ENCODE results near the gene ATXN10.

Gene ATXN10

DNA sequence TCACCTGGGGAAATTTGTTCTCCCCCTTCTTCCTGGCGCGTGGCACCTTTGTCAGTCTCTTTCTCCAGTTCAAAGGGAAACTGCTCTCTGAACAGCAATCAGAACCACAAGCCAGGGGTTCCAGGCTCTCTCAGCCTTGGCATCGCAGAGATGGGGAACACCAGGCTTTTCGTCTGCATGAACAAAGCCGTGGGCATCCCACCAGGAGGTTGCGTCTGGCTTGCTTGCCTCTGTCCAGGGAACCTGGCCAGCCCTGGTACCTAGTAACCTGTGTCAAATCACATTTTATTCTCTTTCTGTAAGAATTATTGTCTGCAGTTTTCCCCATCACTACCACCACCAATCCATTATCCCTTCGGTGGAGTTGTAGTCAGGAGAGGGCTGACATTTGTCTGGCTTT is 198.4 kb downstream of the ATXN10 start:
- H3K9me3 ChIP-seq (ENCODE audit: insufficient read depth, low read length), result no peaks in the 10 kb centered on the region
- TF ChIP-seq EZH2phosphoT487 (IDR thresholded peaks at IDR 0.05; ENCODE audit: low read depth), result no peak
- TF ChIP-seq, protein P1, sequence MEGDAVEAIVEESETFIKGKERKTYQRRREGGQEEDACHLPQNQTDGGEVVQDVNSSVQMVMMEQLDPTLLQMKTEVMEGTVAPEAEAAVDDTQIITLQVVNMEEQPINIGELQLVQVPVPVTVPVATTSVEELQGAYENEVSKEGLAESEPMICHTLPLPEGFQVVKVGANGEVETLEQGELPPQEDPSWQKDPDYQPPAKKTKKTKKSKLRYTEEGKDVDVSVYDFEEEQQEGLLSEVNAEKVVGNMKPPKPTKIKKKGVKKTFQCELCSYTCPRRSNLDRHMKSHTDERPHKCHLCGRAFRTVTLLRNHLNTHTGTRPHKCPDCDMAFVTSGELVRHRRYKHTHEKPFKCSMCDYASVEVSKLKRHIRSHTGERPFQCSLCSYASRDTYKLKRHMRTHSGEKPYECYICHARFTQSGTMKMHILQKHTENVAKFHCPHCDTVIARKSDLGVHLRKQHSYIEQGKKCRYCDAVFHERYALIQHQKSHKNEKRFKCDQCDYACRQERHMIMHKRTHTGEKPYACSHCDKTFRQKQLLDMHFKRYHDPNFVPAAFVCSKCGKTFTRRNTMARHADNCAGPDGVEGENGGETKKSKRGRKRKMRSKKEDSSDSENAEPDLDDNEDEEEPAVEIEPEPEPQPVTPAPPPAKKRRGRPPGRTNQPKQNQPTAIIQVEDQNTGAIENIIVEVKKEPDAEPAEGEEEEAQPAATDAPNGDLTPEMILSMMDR (IDR thresholded peaks at IDR 0.05; ENCODE audit: low read depth, low read length), result no peak
- H3K4me3 ChIP-seq (ENCODE audit: low read length), result no peak overlapping the region
- H3K79me2 ChIP-seq (ENCODE audit: low read length), result no peaks in the 10 kb centered on the region
- peaks cover 23% of the 10 kb centered on the region for H3K27me3 ChIP-seq (ENCODE audit: low read depth, low read length)
- H2AFZ ChIP-seq (ENCODE audit: low read depth, low read length), result no peak overlapping the region
- H3K4me2 ChIP-seq (ENCODE audit: low read length), result no peak overlapping the region
- no peaks in the 10 kb centered on the region for H3K36me3 ChIP-seq (replicated peaks; ENCODE audit: low read depth, low read length)
- no peaks in the 10 kb centered on the region for H4K20me1 ChIP-seq (ENCODE audit: insufficient read depth, low read length)
- H3K9ac ChIP-seq (ENCODE audit: low read length), result no peak overlapping the region
- no peaks in the 10 kb centered on the region for H3K4me1 ChIP-seq (ENCODE audit: low read length)
- H3K27ac ChIP-seq (ENCODE audit: low read length), result no peak overlapping the region

DNA sequence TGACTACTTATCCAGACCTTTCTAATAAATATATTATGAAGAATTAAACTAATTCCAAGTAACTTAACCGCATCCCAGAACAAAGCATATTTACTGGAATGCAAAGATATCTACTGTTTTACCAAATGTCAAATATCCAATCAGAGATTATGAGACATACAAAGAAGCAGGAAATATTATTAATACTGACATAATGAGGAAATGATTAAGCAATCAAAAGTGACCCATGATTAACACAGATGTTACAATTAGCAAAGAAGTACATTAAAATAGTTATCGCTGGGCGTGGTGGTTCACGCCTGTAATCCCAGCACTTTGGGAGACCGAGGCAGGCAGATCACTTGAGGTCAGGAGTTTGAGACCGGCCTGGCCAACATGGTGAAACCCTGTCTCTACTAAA is 200.1 kb downstream of the ATXN10 start:
- Histone ChIP-seq H3K9me3 (ENCODE audit: insufficient read depth, low read length) (no peaks in the 10 kb centered on the region), H3K79me2 (ENCODE audit: low read length) (no peaks in the 10 kb centered on the region), H3K36me3 (replicated peaks; ENCODE audit: low read depth, low read length) (no peaks in the 10 kb centered on the region)

DNA sequence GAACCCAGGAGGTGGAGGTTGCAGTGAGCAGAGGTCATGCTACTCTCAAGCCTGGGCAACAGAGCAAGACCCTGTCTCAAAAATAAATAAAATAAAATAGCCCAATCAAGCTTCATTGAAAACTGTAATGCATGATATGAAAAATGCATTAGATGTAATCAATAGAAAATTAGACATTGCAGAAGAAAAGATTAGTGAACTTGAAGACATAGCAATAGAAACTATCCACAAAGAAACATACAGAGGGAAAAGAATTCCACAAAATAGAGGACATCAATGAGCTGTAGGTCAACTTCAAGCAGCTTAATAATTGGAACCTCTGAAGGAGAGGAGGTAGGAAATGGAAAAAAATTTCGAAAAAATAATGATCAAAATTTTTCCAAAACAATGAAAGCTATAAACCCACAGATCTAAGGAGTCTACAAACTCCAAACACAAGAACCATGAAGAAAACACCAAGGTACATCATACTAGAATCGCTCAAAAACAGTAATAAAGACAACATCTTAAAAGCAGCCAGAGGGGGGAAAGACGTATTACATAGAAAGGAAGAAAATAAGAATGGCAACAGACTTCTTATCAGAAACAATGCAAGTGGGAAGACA is 201.1 kb downstream of the ATXN10 start:
- no peaks in the 10 kb centered on the region for H3K4me1 ChIP-seq (ENCODE audit: low read length)
- no peaks in the 10 kb centered on the region for H4K20me1 ChIP-seq (ENCODE audit: insufficient read depth, low read length)
- H3K9ac ChIP-seq (ENCODE audit: low read length), result no peak overlapping the region
- H3K27me3 ChIP-seq (ENCODE audit: low read depth, low read length), result peaks cover 23% of the 10 kb centered on the region
- TF ChIP-seq EZH2phosphoT487 (IDR thresholded peaks at IDR 0.05; ENCODE audit: low read depth), result no peak
- TF ChIP-seq, protein P1 (IDR thresholded peaks at IDR 0.05; ENCODE audit: low read depth, low read length), result no peak
- no peaks in the 10 kb centered on the region for H3K9me3 ChIP-seq (ENCODE audit: insufficient read depth, low read length)
- H3K36me3 ChIP-seq (replicated peaks; ENCODE audit: low read depth, low read length), result no peaks in the 10 kb centered on the region
- no peak overlapping the region for H3K4me2 ChIP-seq (ENCODE audit: low read length)
- H2AFZ ChIP-seq (ENCODE audit: low read depth, low read length), result no peak overlapping the region
- H3K4me3 ChIP-seq (ENCODE audit: low read length), result no peak overlapping the region
- H3K79me2 ChIP-seq (ENCODE audit: low read length), result no peaks in the 10 kb centered on the region
- H3K27ac ChIP-seq (ENCODE audit: low read length), result no peak overlapping the region

More for the DNA sequence above, 200.1 kb downstream of the ATXN10 start:
- Histone ChIP-seq H3K9ac (ENCODE audit: low read length) (no peak overlapping the region), H3K4me1 (ENCODE audit: low read length) (no peaks in the 10 kb centered on the region), H3K4me2 (ENCODE audit: low read length) (no peak overlapping the region), H3K4me3 (ENCODE audit: low read length) (no peak overlapping the region), H3K27ac (ENCODE audit: low read length) (no peak overlapping the region), H4K20me1 (ENCODE audit: insufficient read depth, low read length) (no peaks in the 10 kb centered on the region), H2AFZ (ENCODE audit: low read depth, low read length) (no peak overlapping the region), H3K27me3 (ENCODE audit: low read depth, low read length) (peaks cover 23% of the 10 kb centered on the region)
- TF ChIP-seq, protein P1 (IDR thresholded peaks at IDR 0.05; ENCODE audit: low read depth, low read length), result no peak
- no peak for TF ChIP-seq EZH2phosphoT487 (IDR thresholded peaks at IDR 0.05; ENCODE audit: low read depth)

DNA sequence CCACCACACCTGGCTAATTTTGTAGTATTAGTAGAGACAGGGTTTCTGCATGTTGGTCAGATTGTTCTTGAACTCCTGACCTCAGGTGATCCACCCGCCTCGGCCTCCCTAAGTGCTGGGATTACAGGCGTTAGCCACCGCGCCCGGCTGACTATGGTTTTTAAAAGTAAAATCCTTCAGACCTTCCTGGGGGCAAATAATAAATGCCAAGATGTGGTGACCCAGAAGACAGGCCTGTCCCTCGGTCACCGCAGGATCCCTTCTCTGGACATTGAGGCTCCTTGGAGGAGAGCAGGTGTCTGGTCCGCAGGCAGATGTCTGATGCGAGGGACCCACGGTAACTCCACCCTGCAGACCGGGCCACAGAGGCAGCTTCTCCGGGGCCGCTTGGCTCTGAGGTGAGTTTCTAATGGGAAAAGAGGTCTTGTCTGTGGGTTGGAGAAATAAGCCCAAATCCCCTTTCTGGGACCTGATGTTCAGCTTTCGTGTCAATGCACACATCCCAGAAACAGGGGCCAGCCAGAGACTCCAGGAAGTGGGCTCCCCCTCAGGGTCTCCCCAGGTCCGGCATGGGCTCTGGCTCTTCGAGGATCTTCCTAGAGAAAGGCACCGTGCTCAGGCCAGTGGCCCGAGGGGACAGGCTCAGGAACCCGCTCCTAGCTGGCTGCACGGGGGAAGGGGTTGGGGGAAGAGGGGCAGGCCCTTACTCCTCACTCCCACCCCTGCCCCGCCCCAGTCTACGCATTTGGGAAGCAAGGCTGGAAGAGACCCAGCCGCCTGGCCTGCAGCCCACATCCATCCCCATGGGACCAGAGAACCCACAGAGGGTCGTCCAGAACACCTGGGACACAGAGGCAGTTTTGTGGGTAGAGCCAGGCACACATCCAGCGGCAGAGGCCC is 204.8 kb downstream of the ATXN10 start:
- H3K9ac ChIP-seq (ENCODE audit: low read length), result no peak overlapping the region
- H3K4me3 ChIP-seq (ENCODE audit: low read length), result no peak overlapping the region
- H2AFZ ChIP-seq (ENCODE audit: low read depth, low read length), result no peak overlapping the region
- no peaks in the 10 kb centered on the region for H3K36me3 ChIP-seq (replicated peaks; ENCODE audit: low read depth, low read length)
- TF ChIP-seq, protein P1 (IDR thresholded peaks at IDR 0.05; ENCODE audit: low read depth, low read length), result no peak
- no peak for TF ChIP-seq EZH2phosphoT487 (IDR thresholded peaks at IDR 0.05; ENCODE audit: low read depth)
- H4K20me1 ChIP-seq (ENCODE audit: insufficient read depth, low read length), result no peaks in the 10 kb centered on the region
- peaks cover 23% of the 10 kb centered on the region for H3K27me3 ChIP-seq (ENCODE audit: low read depth, low read length)
- no peaks in the 10 kb centered on the region for H3K4me1 ChIP-seq (ENCODE audit: low read length)
- H3K79me2 ChIP-seq (ENCODE audit: low read length), result no peaks in the 10 kb centered on the region
- H3K9me3 ChIP-seq (ENCODE audit: insufficient read depth, low read length), result no peaks in the 10 kb centered on the region
- H3K4me2 ChIP-seq (ENCODE audit: low read length), result no peak overlapping the region
- H3K27ac ChIP-seq (ENCODE audit: low read length), result no peak overlapping the region

All from OCI-LY3 (cell line).